HEK293 (cell line): Measurements from ENCODE around the gene ARPP19.

Experiments
- CTCF ChIA-PET: fragments of 350-600 bp; formaldehyde crosslinking; extraction: SDS; loops from one replicate; lab custom pipeline; 2021; ENCODE audit warnings: antibody characterized with exemption; lab: Yijun Ruan, JAX
- POLR2A ChIA-PET: fragments of 300-600 bp; formaldehyde crosslinking; extraction: SDS; loops from one replicate; lab custom pipeline; 2020; ENCODE audit warnings: antibody characterized with exemption, inconsistent platforms; lab: Yijun Ruan, JAX
- H3K27ac ChIP-seq: fragments of 200-500 bp; sonication (Bioruptor generic); 2 replicates; pipeline ENCODE4 v1.5.1; 2014; ENCODE audit warnings: low read depth, low read length, control low read depth, inconsistent platforms; ENCODE audit errors: extremely low read depth
- H3K36me3 ChIP-seq, 2 experiments: fragments of 200-500 bp in 1 of 2; sonication (Bioruptor generic) in 1 of 2; 1 replicate in 1 of 2; 2 replicates in 1 of 2; pipeline ENCODE4 v1.5.1; 2014 to 2017; ENCODE audit warnings: inconsistent platforms in 2 of 2, low read length in 2 of 2; ENCODE audit not compliant: control insufficient read depth in 2 of 2, insufficient read depth in 1 of 2
- H3K4me1 ChIP-seq: fragments of 200-500 bp; sonication (Bioruptor generic); 2 replicates; pipeline ENCODE4 v1.5.1; 2014; ENCODE audit warnings: mild to moderate bottlenecking, low read length, inconsistent platforms; ENCODE audit not compliant: control insufficient read depth, insufficient read depth
- H3K4me3 ChIP-seq: 2 replicates; pipeline ENCODE4 v1.5.1; 2011; ENCODE audit warnings: low read depth, mild to moderate bottlenecking, control low read depth, low read length, moderate library complexity
- H3K9me3 ChIP-seq: fragments of 200-500 bp; sonication (Bioruptor generic); 2 replicates; pipeline ENCODE4 v1.5.1; 2014; ENCODE audit warnings: low read depth, low read length, inconsistent platforms; ENCODE audit not compliant: control insufficient read depth, insufficient read depth
- IKZF3 ChIP-seq: fragments of 450-650 bp; IDR thresholded peaks from 2 replicates; pipeline ENCODE4 v1.5.0; 2018; ENCODE audit warnings: missing biosample characterization, mild to moderate bottlenecking, missing genetic modification characterization, moderate library complexity
- KLF16 ChIP-seq: fragments of 450-650 bp; formaldehyde crosslinking; IDR thresholded peaks from 2 replicates; pipeline ENCODE4 v1.5.1; 2017; ENCODE audit warnings: missing biosample characterization, missing genetic modification characterization
- SP7 ChIP-seq: fragments of 450-650 bp; formaldehyde crosslinking; IDR thresholded peaks from 2 replicates; pipeline ENCODE4 v1.5.1; 2016; ENCODE audit warnings: missing biosample characterization, missing genetic modification characterization
- ZFP3 ChIP-seq: fragments of 450-650 bp; formaldehyde crosslinking; IDR thresholded peaks from 2 replicates; pipeline ENCODE4 v1.5.1; 2016; ENCODE audit warnings: low read depth, missing biosample characterization, missing genetic modification characterization
- ZFP69B ChIP-seq: fragments of 450-650 bp; formaldehyde crosslinking; IDR thresholded peaks from 2 replicates; pipeline ENCODE4 v1.5.1; 2016; ENCODE audit warnings: missing biosample characterization, missing genetic modification characterization
- ZNF10 ChIP-seq: fragments of 450-650 bp; formaldehyde crosslinking; IDR thresholded peaks from 2 replicates; pipeline ENCODE4 v1.5.1; 2017; ENCODE audit warnings: missing biosample characterization, missing genetic modification characterization
- ZNF121 ChIP-seq: fragments of 450-650 bp; formaldehyde crosslinking; IDR thresholded peaks from 2 replicates; pipeline ENCODE4 v1.5.1; 2016; ENCODE audit warnings: missing biosample characterization, missing genetic modification characterization
- ZNF146 ChIP-seq: fragments of 450-650 bp; formaldehyde crosslinking; IDR thresholded peaks from 2 replicates; pipeline ENCODE4 v1.5.1; 2016; ENCODE audit warnings: missing biosample characterization, missing genetic modification characterization
- ZNF175 ChIP-seq: fragments of 450-650 bp; formaldehyde crosslinking; IDR thresholded peaks from 2 replicates; pipeline ENCODE4 v1.5.1; 2016; ENCODE audit warnings: missing biosample characterization, missing genetic modification characterization
- ZNF521 ChIP-seq: fragments of 450-650 bp; formaldehyde crosslinking; IDR thresholded peaks from 2 replicates; pipeline ENCODE4 v1.5.1; 2017; ENCODE audit warnings: missing biosample characterization, mild to moderate bottlenecking, missing genetic modification characterization
- ZNF560 ChIP-seq: fragments of 450-650 bp; formaldehyde crosslinking; IDR thresholded peaks from 2 replicates; pipeline ENCODE4 v1.5.1; 2017; ENCODE audit warnings: missing biosample characterization, missing genetic modification characterization, borderline replicate concordance
- ZNF701 ChIP-seq: fragments of 450-650 bp; formaldehyde crosslinking; IDR thresholded peaks from 2 replicates; pipeline ENCODE4 v1.5.1; 2016; ENCODE audit warnings: missing biosample characterization, missing genetic modification characterization
- ZNF785 ChIP-seq: fragments of 450-650 bp; formaldehyde crosslinking; IDR thresholded peaks from 2 replicates; pipeline ENCODE4 v1.5.1; 2016; ENCODE audit warnings: missing biosample characterization, missing genetic modification characterization
- TF ChIP-seq, protein P1 (sequence below): fragments of 450-650 bp; formaldehyde crosslinking; IDR thresholded peaks from 2 replicates; pipeline ENCODE4 v1.5.0; 2017; ENCODE audit warnings: missing biosample characterization, missing genetic modification characterization, borderline replicate concordance
- TF ChIP-seq, protein P2 (sequence below): fragments of 450-650 bp; formaldehyde crosslinking; IDR thresholded peaks from 2 replicates; pipeline ENCODE4 v1.5.1; 2016; ENCODE audit warnings: missing biosample characterization, missing genetic modification characterization
- TF ChIP-seq, protein P3 (sequence below): fragments of 450-650 bp; formaldehyde crosslinking; conservative IDR thresholded peaks from 2 replicates; pipeline ENCODE4 v1.5.1; 2016; ENCODE audit warnings: low read depth, missing biosample characterization, missing genetic modification characterization
- TF ChIP-seq, protein P4 (sequence below): fragments of 450-650 bp; formaldehyde crosslinking; IDR thresholded peaks from 2 replicates; pipeline ENCODE4 v1.5.1; 2016; ENCODE audit warnings: missing biosample characterization, missing genetic modification characterization
- TF ChIP-seq, protein P5 (sequence below): fragments of 450-650 bp; formaldehyde crosslinking; IDR thresholded peaks from 2 replicates; pipeline ENCODE4 v1.5.1; 2016; ENCODE audit warnings: missing biosample characterization, missing genetic modification characterization, borderline replicate concordance
- TF ChIP-seq, protein P6 (sequence below): fragments of 450-650 bp; formaldehyde crosslinking; IDR thresholded peaks from 2 replicates; pipeline ENCODE4 v1.5.1; 2016; ENCODE audit warnings: missing biosample characterization, missing genetic modification characterization

Gene ARPP19

DNA sequence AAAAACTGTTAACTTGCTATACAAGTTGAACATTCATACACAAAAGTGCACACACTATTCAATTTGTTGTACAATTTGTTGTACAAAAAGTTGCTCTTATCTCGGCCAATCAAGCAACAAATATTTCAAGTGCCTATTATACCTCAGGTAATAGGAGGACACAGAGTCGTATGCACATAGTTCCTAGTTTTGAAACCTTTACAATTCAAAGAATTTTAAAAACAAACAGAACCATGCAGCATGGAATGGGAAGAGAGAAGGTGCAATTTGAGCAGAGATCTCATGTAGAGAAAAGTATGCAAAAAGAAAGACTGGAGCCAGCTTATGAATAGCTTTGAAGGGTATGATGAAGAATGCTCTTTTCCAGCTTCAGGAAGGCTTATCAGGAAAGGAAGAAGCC, 46.5 kb upstream of the ARPP19 start (continued):
- TF ChIP-seq, protein P1, sequence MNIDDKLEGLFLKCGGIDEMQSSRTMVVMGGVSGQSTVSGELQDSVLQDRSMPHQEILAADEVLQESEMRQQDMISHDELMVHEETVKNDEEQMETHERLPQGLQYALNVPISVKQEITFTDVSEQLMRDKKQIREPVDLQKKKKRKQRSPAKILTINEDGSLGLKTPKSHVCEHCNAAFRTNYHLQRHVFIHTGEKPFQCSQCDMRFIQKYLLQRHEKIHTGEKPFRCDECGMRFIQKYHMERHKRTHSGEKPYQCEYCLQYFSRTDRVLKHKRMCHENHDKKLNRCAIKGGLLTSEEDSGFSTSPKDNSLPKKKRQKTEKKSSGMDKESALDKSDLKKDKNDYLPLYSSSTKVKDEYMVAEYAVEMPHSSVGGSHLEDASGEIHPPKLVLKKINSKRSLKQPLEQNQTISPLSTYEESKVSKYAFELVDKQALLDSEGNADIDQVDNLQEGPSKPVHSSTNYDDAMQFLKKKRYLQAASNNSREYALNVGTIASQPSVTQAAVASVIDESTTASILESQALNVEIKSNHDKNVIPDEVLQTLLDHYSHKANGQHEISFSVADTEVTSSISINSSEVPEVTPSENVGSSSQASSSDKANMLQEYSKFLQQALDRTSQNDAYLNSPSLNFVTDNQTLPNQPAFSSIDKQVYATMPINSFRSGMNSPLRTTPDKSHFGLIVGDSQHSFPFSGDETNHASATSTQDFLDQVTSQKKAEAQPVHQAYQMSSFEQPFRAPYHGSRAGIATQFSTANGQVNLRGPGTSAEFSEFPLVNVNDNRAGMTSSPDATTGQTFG (tag by site-specific recombination), result no peak

DNA sequence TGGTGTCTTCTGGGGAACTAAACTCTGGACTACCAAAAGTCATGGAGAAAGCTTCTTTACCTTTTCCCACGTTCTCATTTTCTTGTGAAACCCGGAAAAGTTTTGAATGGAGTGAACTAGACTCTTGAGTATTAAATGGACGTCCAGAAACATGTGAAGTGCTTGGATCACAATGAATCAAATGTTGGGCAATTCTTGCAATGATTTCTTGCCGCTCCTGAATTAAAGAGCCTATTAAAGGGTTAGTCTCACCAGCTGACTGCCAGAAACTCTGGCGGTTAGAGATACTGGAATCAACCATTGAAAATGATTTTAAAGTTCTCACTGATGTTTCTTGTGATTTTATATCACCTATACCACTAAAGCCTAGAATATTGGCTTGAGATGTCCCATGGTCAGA, 40.8 kb upstream of the ARPP19 start:
- TF ChIP-seq ZFP69B (tag by site-specific recombination), result no peak
- TF ChIP-seq ZNF521, result no peak
- no peak for TF ChIP-seq ZNF121 (tag by site-specific recombination)
- no peak for TF ChIP-seq IKZF3
- Histone ChIP-seq H3K9me3 (no peaks in the 10 kb centered on the region), H3K4me1 (no peaks in the 10 kb centered on the region), H3K4me3 (no peak overlapping the region), H3K27ac (no peak overlapping the region), H3K36me3 (peaks cover 0 to 26% of the 10 kb centered on the region in 2 experiments; a peak in 2 of 3 replicates)
- ChIA-PET POLR2A (no interaction called here), CTCF (no interaction called here)

DNA sequence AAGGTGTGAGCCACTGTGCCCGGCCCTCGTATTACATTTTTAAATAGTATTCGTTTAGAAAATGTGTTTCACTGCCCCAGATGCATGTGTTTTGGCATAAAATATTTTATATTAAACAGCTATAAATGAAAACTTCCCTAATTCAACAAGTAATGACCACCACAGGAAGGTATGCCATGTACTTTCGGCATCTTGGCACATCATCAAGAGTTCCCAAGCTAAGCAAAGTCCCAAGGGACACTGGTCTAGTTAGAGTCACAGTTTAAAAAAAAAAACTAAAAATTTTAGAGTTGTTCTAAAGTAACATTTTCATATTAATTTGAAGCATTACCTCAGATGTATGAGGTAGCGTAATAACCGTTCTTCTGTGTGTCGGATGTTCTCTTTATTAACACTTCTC, 15.6 kb upstream of the ARPP19 start:
- H3K27ac ChIP-seq, result no peak overlapping the region
- TF ChIP-seq ZNF121 (tag by site-specific recombination) (no peak), ZNF701 (no peak), ZNF560 (tag by site-specific recombination) (no peak), ZNF521 (no peak), ZFP3 (no peak), IKZF3 (no peak), ZNF146 (tag by site-specific recombination) (no peak), KLF16 (no peak), SP7 (tag by site-specific recombination) (no peak), ZNF785 (tag by site-specific recombination) (no peak), ZNF10 (tag by site-specific recombination) (no peak), ZNF175 (tag by site-specific recombination) (no peak)
- TF ChIP-seq, protein P2, sequence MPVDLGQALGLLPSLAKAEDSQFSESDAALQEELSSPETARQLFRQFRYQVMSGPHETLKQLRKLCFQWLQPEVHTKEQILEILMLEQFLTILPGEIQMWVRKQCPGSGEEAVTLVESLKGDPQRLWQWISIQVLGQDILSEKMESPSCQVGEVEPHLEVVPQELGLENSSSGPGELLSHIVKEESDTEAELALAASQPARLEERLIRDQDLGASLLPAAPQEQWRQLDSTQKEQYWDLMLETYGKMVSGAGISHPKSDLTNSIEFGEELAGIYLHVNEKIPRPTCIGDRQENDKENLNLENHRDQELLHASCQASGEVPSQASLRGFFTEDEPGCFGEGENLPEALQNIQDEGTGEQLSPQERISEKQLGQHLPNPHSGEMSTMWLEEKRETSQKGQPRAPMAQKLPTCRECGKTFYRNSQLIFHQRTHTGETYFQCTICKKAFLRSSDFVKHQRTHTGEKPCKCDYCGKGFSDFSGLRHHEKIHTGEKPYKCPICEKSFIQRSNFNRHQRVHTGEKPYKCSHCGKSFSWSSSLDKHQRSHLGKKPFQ, result no peak
- TF ChIP-seq, protein P3, sequence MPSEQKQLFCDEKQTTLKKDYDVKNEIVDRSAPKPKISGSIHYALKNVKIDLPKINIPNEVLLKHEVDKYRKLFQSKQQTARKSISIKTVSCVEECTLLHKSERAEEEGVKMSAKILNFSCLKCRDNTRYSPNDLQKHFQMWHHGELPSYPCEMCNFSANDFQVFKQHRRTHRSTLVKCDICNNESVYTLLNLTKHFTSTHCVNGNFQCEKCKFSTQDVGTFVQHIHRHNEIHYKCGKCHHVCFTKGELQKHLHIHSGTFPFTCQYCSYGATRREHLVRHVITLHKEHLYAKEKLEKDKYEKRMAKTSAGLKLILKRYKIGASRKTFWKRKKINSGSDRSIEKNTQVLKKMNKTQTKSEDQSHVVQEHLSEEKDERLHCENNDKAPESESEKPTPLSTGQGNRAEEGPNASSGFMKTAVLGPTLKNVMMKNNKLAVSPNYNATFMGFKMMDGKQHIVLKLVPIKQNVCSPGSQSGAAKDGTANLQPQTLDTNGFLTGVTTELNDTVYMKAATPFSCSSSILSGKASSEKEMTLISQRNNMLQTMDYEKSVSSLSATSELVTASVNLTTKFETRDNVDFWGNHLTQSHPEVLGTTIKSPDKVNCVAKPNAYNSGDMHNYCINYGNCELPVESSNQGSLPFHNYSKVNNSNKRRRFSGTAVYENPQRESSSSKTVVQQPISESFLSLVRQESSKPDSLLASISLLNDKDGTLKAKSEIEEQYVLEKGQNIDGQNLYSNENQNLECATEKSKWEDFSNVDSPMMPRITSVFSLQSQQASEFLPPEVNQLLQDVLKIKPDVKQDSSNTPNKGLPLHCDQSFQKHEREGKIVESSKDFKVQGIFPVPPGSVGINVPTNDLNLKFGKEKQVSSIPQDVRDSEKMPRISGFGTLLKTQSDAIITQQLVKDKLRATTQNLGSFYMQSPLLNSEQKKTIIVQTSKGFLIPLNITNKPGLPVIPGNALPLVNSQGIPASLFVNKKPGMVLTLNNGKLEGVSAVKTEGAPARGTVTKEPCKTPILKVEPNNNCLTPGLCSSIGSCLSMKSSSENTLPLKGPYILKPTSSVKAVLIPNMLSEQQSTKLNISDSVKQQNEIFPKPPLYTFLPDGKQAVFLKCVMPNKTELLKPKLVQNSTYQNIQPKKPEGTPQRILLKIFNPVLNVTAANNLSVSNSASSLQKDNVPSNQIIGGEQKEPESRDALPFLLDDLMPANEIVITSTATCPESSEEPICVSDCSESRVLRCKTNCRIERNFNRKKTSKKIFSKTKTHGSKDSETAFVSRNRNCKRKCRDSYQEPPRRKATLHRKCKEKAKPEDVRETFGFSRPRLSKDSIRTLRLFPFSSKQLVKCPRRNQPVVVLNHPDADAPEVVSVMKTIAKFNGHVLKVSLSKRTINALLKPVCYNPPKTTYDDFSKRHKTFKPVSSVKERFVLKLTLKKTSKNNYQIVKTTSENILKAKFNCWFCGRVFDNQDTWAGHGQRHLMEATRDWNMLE, result no peak
- TF ChIP-seq, protein P4, sequence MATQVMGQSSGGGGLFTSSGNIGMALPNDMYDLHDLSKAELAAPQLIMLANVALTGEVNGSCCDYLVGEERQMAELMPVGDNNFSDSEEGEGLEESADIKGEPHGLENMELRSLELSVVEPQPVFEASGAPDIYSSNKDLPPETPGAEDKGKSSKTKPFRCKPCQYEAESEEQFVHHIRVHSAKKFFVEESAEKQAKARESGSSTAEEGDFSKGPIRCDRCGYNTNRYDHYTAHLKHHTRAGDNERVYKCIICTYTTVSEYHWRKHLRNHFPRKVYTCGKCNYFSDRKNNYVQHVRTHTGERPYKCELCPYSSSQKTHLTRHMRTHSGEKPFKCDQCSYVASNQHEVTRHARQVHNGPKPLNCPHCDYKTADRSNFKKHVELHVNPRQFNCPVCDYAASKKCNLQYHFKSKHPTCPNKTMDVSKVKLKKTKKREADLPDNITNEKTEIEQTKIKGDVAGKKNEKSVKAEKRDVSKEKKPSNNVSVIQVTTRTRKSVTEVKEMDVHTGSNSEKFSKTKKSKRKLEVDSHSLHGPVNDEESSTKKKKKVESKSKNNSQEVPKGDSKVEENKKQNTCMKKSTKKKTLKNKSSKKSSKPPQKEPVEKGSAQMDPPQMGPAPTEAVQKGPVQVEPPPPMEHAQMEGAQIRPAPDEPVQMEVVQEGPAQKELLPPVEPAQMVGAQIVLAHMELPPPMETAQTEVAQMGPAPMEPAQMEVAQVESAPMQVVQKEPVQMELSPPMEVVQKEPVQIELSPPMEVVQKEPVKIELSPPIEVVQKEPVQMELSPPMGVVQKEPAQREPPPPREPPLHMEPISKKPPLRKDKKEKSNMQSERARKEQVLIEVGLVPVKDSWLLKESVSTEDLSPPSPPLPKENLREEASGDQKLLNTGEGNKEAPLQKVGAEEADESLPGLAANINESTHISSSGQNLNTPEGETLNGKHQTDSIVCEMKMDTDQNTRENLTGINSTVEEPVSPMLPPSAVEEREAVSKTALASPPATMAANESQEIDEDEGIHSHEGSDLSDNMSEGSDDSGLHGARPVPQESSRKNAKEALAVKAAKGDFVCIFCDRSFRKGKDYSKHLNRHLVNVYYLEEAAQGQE (tag by site-specific recombination), result no peak
- TF ChIP-seq, protein P5, sequence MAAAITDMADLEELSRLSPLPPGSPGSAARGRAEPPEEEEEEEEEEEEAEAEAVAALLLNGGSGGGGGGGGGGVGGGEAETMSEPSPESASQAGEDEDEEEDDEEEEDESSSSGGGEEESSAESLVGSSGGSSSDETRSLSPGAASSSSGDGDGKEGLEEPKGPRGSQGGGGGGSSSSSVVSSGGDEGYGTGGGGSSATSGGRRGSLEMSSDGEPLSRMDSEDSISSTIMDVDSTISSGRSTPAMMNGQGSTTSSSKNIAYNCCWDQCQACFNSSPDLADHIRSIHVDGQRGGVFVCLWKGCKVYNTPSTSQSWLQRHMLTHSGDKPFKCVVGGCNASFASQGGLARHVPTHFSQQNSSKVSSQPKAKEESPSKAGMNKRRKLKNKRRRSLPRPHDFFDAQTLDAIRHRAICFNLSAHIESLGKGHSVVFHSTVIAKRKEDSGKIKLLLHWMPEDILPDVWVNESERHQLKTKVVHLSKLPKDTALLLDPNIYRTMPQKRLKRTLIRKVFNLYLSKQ (tag by site-specific recombination), result no peak
- TF ChIP-seq, protein P6, sequence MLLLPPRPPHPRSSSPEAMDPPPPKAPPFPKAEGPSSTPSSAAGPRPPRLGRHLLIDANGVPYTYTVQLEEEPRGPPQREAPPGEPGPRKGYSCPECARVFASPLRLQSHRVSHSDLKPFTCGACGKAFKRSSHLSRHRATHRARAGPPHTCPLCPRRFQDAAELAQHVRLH, result no peak
- peaks cover 0 to 3% of the 10 kb centered on the region in 2 experiments; a peak in 1 of 3 replicates for H3K36me3 ChIP-seq
- POLR2A ChIA-PET, result no interaction called here
- CTCF ChIA-PET, result no interaction called here
- no peak overlapping the region for H3K4me3 ChIP-seq
- H3K4me1 ChIP-seq, result no peaks in the 10 kb centered on the region
- H3K9me3 ChIP-seq, result no peaks in the 10 kb centered on the region
